ENCODE results near the gene ZNF599. TPM values are rescaled to one million over a fixed set of nuclear protein-coding genes. Genes with fewer than 3 reads are reported as not detected.
A peak's percentile ranks its signal among the peaks of the same experiment; 100 is the strongest.

Gene ZNF599
- total and polyA plus RNA-seq, 2 of the 13 experiments (the other 11 are each of a cell fraction or from before 2014, with no cell fraction given) = 5.8 to 7.3 TPM

DNA sequence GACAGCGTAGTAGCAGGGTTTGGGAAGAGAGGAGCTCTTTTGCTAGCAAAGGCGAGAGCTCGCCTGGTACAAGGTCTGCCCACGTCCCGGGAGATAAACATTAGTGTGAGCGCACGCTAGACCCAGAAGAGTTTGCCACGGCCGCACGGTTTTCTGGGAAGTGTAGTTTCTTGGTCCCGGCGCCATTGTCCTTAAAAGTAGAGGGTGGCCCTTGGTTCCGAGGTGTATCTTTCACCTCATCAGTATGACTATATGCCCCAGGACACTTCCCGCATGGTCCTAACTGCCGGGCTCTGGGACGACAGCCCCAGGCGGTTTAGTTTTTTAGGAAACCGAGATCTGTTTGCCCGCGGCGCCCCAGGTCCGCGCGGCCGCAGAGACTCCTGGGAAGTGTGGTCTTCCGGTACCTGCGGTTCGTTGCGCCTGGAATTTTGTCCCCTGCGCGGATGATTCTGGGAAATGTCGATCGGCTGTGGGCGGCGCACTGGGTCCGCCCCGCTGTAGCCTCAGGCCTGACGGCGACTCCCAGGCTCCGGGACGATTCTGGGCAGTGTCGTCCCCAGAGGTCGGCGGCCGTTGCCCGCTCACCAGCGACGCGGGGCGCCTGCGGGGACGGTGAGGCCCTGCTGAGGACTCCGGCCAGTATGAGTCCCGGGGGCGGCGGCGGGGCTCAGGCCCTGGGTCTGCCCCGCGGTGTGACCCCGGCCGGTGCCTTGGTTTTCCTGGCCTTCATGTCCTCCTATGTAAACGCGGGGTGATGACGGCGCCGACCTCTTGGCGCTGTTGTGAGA lies 39.1 kb downstream of the ZNF599 start, which contains the start of gene ZNF181 (continued):
- TF ChIP-seq, protein P1, sequence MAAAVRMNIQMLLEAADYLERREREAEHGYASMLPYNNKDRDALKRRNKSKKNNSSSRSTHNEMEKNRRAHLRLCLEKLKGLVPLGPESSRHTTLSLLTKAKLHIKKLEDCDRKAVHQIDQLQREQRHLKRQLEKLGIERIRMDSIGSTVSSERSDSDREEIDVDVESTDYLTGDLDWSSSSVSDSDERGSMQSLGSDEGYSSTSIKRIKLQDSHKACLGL (CRISPR knock-in tag; IDR thresholded peaks at IDR 0.05) = peak; percentile 70
- TF ChIP-seq, protein P2, sequence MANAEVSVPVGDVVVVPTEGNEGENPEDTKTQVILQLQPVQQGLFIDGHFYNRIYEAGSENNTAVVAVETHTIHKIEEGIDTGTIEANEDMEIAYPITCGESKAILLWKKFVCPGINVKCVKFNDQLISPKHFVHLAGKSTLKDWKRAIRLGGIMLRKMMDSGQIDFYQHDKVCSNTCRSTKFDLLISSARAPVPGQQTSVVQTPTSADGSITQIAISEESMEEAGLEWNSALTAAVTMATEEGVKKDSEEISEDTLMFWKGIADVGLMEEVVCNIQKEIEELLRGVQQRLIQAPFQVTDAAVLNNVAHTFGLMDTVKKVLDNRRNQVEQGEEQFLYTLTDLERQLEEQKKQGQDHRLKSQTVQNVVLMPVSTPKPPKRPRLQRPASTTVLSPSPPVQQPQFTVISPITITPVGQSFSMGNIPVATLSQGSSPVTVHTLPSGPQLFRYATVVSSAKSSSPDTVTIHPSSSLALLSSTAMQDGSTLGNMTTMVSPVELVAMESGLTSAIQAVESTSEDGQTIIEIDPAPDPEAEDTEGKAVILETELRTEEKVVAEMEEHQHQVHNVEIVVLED (CRISPR knock-in tag; IDR thresholded peaks at IDR 0.05; ENCODE audit: borderline replicate concordance) = peak; percentile 80
- TF ChIP-seq ZSCAN9 (CRISPR knock-in tag; IDR thresholded peaks at IDR 0.05; ENCODE audit: borderline replicate concordance) (0 out of 2 replicates have a peak, but pooled peaks have one; percentile 5), ARHGAP35 (CRISPR knock-in tag; IDR thresholded peaks at IDR 0.05; ENCODE audit: borderline replicate concordance) (0 out of 2 replicates have a peak, but pooled peaks have one; percentile 53), ZNF550 (CRISPR knock-in tag; IDR thresholded peaks at IDR 0.05; ENCODE audit: borderline replicate concordance) (0 out of 2 replicates have a peak, but pooled peaks have one; percentile 70), ZNF329 (CRISPR knock-in tag; IDR thresholded peaks at IDR 0.05; ENCODE audit: low read depth) (peak; percentile 60; the same call in 1 of the 2 replicates), ZNF746 (CRISPR knock-in tag; IDR thresholded peaks at IDR 0.05) (0 out of 2 replicates have a peak, but pooled peaks have one; percentile 20), SETDB1 (CRISPR knock-in tag; IDR thresholded peaks at IDR 0.05; ENCODE audit: borderline replicate concordance) (no peak), ZNF34 (CRISPR knock-in tag; IDR thresholded peaks at IDR 0.05; ENCODE audit: borderline replicate concordance) (peak; percentile 90; the same call in 1 of the 2 replicates), MAFF (IDR thresholded peaks at IDR 0.05; ENCODE audit: low read depth, low read length) (no peak), MBD4 (IDR thresholded peaks at IDR 0.05; ENCODE audit: borderline replicate concordance, low read length) (no peak), ETV5 (CRISPR knock-in tag; IDR thresholded peaks at IDR 0.05; ENCODE audit: borderline replicate concordance) (peak; percentile 63), NCOA2 (CRISPR knock-in tag; IDR thresholded peaks at IDR 0.05) (no peak; the same call in 1 of the 2 replicates), PLRG1 (conservative IDR thresholded peaks at IDR 0.05) (no peak)
- TF ChIP-seq, protein P3, sequence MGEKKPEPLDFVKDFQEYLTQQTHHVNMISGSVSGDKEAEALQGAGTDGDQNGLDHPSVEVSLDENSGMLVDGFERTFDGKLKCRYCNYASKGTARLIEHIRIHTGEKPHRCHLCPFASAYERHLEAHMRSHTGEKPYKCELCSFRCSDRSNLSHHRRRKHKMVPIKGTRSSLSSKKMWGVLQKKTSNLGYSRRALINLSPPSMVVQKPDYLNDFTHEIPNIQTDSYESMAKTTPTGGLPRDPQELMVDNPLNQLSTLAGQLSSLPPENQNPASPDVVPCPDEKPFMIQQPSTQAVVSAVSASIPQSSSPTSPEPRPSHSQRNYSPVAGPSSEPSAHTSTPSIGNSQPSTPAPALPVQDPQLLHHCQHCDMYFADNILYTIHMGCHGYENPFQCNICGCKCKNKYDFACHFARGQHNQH (CRISPR knock-in tag; IDR thresholded peaks at IDR 0.05) = peak; percentile 23; the same call in 1 of the 2 replicates
- TF ChIP-seq, protein P4, sequence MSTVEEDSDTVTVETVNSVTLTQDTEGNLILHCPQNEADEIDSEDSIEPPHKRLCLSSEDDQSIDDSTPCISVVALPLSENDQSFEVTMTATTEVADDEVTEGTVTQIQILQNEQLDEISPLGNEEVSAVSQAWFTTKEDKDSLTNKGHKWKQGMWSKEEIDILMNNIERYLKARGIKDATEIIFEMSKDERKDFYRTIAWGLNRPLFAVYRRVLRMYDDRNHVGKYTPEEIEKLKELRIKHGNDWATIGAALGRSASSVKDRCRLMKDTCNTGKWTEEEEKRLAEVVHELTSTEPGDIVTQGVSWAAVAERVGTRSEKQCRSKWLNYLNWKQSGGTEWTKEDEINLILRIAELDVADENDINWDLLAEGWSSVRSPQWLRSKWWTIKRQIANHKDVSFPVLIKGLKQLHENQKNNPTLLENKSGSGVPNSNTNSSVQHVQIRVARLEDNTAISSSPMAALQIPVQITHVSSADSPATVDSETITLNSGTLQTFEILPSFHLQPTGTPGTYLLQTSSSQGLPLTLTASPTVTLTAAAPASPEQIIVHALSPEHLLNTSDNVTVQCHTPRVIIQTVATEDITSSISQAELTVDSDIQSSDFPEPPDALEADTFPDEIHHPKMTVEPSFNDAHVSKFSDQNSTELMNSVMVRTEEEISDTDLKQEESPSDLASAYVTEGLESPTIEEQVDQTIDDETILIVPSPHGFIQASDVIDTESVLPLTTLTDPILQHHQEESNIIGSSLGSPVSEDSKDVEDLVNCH (CRISPR knock-in tag; IDR thresholded peaks at IDR 0.05) = no peak
- TF ChIP-seq, protein P5, sequence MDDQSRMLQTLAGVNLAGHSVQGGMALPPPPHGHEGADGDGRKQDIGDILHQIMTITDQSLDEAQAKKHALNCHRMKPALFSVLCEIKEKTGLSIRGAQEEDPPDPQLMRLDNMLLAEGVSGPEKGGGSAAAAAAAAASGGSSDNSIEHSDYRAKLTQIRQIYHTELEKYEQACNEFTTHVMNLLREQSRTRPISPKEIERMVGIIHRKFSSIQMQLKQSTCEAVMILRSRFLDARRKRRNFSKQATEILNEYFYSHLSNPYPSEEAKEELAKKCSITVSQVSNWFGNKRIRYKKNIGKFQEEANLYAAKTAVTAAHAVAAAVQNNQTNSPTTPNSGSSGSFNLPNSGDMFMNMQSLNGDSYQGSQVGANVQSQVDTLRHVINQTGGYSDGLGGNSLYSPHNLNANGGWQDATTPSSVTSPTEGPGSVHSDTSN (CRISPR knock-in tag; IDR thresholded peaks at IDR 0.05; ENCODE audit: borderline replicate concordance) = no peak
- TF ChIP-seq, protein P6, sequence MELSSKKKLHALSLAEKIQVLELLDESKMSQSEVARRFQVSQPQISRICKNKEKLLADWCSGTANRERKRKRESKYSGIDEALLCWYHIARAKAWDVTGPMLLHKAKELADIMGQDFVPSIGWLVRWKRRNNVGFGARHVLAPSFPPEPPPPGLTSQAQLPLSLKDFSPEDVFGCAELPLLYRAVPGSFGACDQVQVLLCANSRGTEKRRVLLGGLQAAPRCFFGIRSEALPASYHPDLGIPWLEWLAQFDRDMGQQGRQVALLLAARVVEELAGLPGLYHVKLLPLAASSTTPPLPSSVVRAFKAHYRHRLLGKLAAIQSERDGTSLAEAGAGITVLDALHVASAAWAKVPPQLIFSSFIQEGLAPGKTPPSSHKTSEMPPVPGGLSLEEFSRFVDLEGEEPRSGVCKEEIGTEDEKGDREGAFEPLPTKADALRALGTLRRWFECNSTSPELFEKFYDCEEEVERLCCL (CRISPR knock-in tag; IDR thresholded peaks at IDR 0.05; ENCODE audit: borderline replicate concordance) = no peak

Measured in HepG2 (cell line).